Activated naive CD4-positive, alpha-beta T cell treated with anti-CD3 and anti-CD28 coated beads for 36 hours (primary cell): ENCODE results near the gene MACROH2A1. TPM values are rescaled to one million over a fixed set of nuclear protein-coding genes. Genes with fewer than 3 reads are reported as not detected.
A peak's percentile ranks its signal among the peaks of the same experiment; 100 is the strongest.

Experiments used
- CTCF ChIA-PET: fragments of 350-600 bp; sonication (Branson Sonifier 250); formaldehyde crosslinking; loops from one replicate; lab custom pipeline; 2021; ENCODE audit warnings: antibody characterized with exemption; lab: Charles Lee
- DNase-seq: peaks from one replicate; pipeline ENCODE4 v3.0.0-alpha.2; 2020
- H3K27ac Mint-ChIP-seq: one replicate; pipeline ENCODE4 v1.8.0; 2021; ENCODE audit warnings: mild to moderate bottlenecking, mixed read lengths
- H3K27me3 Mint-ChIP-seq: one replicate; pipeline ENCODE4 v1.8.0; 2021; ENCODE audit warnings: low read depth, mixed read lengths
- H3K36me3 Mint-ChIP-seq: one replicate; pipeline ENCODE4 v1.8.0; 2021; ENCODE audit warnings: low read depth, mixed read lengths
- H3K4me1 Mint-ChIP-seq: one replicate; pipeline ENCODE4 v1.8.0; 2021; ENCODE audit warnings: low read depth, mixed read lengths
- H3K4me3 Mint-ChIP-seq: one replicate; pipeline ENCODE4 v1.8.0; 2021; ENCODE audit warnings: mild to moderate bottlenecking, moderate library complexity, mixed read lengths
- H3K9me3 Mint-ChIP-seq: one replicate; pipeline ENCODE4 v1.8.0; 2021; ENCODE audit warnings: mixed read lengths
- intact Hi-C: fragments of 100-400 bp; cut with micrococcal nuclease; formaldehyde crosslinking; loops from one replicate; pipeline ENCODE4 v1.15.1; 2023
- total RNA-seq, 2 experiments: library from RNA; stranded (reverse); gene quantifications; one replicate each; pipeline ENCODE4 v1.2.3, GENCODE V29; 2021

MACROH2A1 gene
- total RNA-seq, 2 experiments from 2014 or later: 153 TPM

- CTCF ChIA-PET: interaction anchor here (1.3 kb wide), 1 partner anchor 173 kb away, joined by 4 read pairs; no protein-coding TSS in a partner anchor
- H3K36me3 Mint-ChIP-seq: peaks cover 47% of the 10 kb centered on the region
- no peak overlapping the region for H3K27ac Mint-ChIP-seq
- no peak overlapping the region for H3K4me3 Mint-ChIP-seq
- no peaks in the 10 kb centered on the region for H3K27me3 Mint-ChIP-seq
- H3K9me3 Mint-ChIP-seq: no peaks in the 10 kb centered on the region
- peak; percentile 30 for DNase-seq
- H3K4me1 Mint-ChIP-seq: peaks cover 73% of the 10 kb centered on the region
- intact Hi-C loops: no loop called here
Observed at GRCh38 chr5:135392256-135392655, 6.8 kb downstream of the MACROH2A1 start.

DNA sequence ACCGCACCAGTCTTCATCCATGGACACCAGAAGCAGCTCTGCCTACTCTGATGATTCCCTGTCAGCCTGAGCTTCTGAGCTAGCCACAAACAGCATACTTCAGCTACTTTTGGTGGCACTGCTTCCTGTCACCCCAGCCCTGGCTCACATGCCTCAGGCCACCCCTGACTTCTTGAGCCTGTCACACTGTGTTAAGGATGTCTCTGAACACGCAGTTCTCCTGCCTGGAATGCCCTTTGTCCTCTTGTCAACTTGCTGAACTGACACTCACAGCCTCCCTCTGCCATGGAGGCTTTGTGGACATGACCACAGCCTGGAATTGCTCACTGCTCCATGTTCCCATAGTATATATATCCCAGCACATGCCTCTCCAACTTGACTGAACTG is 7.2 kb downstream of the MACROH2A1 start:
- H3K27ac Mint-ChIP-seq: no peak overlapping the region
- no peak for DNase-seq
- intact Hi-C loops: no loop called here
- H3K36me3 Mint-ChIP-seq: peaks cover 51% of the 10 kb centered on the region
- H3K9me3 Mint-ChIP-seq: no peaks in the 10 kb centered on the region
- no peak overlapping the region for H3K4me3 Mint-ChIP-seq
- H3K4me1 Mint-ChIP-seq: peaks cover 73% of the 10 kb centered on the region
- no peaks in the 10 kb centered on the region for H3K27me3 Mint-ChIP-seq
- CTCF ChIA-PET: interaction anchor here (1.3 kb wide), 1 partner anchor 174 kb away, joined by 4 read pairs; no protein-coding TSS in a partner anchor

DNA sequence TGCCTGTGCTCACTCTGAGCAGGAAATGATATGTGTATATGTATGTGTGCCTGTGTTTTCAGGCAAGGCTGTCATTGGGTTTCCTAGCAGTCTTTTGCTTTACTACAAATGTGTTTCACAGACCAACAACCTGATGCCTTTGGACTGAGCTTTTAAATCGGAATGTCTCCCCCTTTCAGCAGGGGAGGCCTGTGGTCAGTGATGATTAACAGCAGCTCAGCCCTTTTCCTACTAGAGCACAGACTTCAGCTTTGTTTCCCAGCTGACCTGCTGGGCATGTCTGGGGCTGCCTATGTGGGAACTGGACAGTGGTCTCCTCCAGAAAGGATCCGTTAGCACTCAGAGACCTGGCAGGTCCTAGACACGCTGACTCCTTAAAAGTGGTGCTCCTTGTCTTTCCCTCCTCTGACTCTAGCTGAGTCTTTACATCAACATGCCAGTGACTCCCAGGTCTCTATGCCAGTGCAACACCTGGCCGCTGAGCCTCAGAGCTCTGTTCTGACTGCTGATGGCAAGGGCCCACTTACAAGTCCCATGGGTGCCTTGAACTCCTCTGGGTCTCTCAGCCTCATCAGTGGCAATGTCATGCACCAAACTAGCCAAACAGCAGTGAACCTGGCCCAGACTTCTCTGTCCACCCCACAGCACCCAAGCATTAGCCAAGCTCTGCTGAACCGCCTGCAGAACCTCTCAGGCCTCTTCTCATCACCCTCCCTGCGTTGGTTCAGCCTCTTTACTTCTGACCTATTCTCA is 7.7 kb downstream of the MACROH2A1 start:
- Mint-ChIP-seq H3K36me3 (peaks cover 56% of the 10 kb centered on the region), H3K27me3 (no peaks in the 10 kb centered on the region), H3K4me3 (no peak overlapping the region), H3K27ac (no peak overlapping the region), H3K4me1 (peaks cover 74% of the 10 kb centered on the region), H3K9me3 (no peaks in the 10 kb centered on the region)
- no peak for DNase-seq
- intact Hi-C loops: no loop called here
- CTCF ChIA-PET: interaction anchor here (1.3 kb wide), 1 partner anchor 174 kb away, joined by 4 read pairs; no protein-coding TSS in a partner anchor

DNA sequence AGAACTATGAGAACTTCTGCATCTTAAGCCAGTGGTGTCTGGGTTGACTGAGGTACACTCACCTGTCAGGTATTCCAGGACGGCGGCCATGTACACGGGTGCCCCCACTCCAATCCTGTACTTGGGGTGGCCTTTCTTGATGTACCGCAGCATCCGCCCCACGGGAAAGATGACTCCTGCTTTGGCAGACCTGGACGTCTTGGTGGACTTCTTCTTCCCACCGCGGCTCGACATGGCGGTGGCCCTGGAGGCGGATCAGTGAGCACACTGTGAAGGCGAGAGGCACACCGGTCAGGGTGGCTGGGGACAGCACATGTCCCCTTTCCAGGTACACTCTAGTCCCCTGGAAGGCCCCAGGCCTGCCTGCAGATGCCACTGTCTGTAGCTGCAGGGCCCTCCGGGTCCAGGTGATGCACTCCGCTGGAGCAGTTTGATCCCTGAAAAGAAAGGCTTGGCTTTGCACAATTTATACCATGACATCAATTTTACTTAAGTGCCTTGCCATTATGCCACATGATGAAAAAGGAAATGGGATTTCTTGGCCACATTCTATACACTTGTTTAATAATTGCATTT is 10.1 kb downstream of the MACROH2A1 start:
- Mint-ChIP-seq H3K4me3 (no peak overlapping the region), H3K27ac (no peak overlapping the region), H3K36me3 (peaks cover 58% of the 10 kb centered on the region), H3K27me3 (no peaks in the 10 kb centered on the region), H3K4me1 (peaks cover 57% of the 10 kb centered on the region), H3K9me3 (no peaks in the 10 kb centered on the region)
- DNase-seq: no peak
- CTCF ChIA-PET: no interaction called here
- intact Hi-C loops: no loop called here

- H3K9me3 Mint-ChIP-seq: no peaks in the 10 kb centered on the region
- H3K27me3 Mint-ChIP-seq: no peaks in the 10 kb centered on the region
- peaks cover 52% of the 10 kb centered on the region for H3K4me1 Mint-ChIP-seq
- H3K4me3 Mint-ChIP-seq: no peak overlapping the region
- intact Hi-C loops: no loop called here
- CTCF ChIA-PET: no interaction called here
- H3K36me3 Mint-ChIP-seq: peaks cover 56% of the 10 kb centered on the region
- no peak overlapping the region for H3K27ac Mint-ChIP-seq
- DNase-seq: no peak
Observed at GRCh38 chr5:135387629-135387960, 11.4 kb downstream of the MACROH2A1 start.

DNA sequence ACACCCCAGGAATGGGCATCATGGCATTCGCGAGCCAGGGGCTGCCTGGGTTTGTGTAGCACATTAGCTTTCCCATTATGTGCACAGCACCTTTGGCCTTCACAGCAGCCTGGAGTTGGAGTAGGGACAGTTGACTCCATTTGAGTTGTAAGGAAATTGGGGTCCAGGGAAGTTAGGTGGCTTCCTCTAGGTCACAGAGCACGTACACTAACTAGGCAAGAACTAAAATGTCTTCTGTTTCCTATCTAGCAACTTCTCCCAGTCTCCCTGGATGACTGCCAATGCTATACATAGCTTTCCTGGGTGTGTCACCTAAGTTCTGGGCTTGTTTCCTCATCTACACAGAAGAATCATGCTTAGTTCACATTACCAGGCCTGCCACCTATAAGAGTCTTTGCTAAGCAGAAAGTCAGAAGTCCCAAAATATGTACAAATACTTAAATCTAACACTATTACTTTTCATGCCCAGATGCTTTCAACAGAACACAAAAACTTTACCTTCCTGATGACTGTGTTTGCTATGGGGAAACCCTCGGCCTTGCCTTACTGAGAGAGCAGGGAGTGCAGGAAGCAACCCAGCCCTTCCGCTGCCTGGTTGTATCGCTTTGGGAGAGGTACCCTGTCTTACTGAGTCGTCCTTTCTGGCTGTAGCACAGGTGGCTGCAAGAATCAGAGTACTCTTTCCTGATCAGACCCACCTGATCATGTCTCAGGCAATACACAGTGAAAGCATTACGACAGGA is 12.0 kb downstream of the MACROH2A1 start:
- CTCF ChIA-PET: interaction anchor here (1.4 kb wide), 1 partner anchor 10 kb away, joined by 3 read pairs; no protein-coding TSS in a partner anchor
- Mint-ChIP-seq H3K27me3 (no peaks in the 10 kb centered on the region), H3K27ac (no peak overlapping the region), H3K4me1 (peaks cover 46% of the 10 kb centered on the region), H3K4me3 (no peak overlapping the region), H3K36me3 (peaks cover 61% of the 10 kb centered on the region), H3K9me3 (no peaks in the 10 kb centered on the region)
- intact Hi-C loops: no loop called here
- no peak for DNase-seq

DNA sequence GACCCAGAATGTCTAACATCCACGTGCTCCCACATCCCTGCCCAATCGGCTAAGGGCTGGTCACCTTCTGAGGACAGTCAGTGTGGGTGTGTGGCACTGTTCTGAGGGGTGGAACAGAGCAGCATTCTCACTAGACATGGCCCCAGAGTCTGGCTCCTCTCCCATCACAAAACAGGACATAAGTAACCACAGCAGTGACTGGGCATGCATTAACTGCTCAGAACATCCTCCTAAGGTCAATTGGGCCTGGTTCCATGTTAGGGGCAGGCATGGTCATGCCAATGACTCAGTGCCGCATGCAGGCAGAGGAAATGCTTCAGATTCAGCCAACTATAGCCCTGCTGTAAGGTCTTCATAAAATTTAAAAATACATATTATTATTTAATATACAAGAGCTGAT is 12.9 kb downstream of the MACROH2A1 start:
- H3K4me3 Mint-ChIP-seq: no peak overlapping the region
- H3K27ac Mint-ChIP-seq: no peak overlapping the region
- H3K4me1 Mint-ChIP-seq: peaks cover 39% of the 10 kb centered on the region
- H3K27me3 Mint-ChIP-seq: no peaks in the 10 kb centered on the region
- H3K36me3 Mint-ChIP-seq: peaks cover 62% of the 10 kb centered on the region
- CTCF ChIA-PET: interaction anchor here (1.4 kb wide), 1 partner anchor 11 kb away, joined by 3 read pairs; no protein-coding TSS in a partner anchor
- DNase-seq: no peak
- intact Hi-C loops: no loop called here
- H3K9me3 Mint-ChIP-seq: no peaks in the 10 kb centered on the region

DNA sequence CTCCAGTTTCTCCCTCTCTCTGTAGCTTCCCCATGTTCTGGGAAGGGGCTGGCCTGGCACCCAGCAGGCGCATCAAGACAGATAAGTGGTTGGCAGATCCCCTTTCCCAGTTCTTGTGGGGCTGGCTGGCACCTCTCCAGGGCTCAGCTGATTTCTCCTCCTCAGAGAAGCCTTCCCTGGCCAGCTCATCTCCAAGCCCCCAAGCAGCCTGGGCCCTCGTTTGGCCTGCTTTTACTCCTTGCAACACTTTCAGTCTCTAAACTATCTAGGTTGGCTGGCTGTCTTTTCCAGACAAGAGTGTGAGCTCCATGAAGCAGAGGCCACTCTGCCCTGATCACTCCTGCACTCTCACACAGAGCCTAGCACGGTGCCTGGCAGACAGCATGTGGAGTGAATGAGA is 13.5 kb downstream of the MACROH2A1 start:
- DNase-seq: no peak
- intact Hi-C loops: no loop called here
- no peaks in the 10 kb centered on the region for H3K9me3 Mint-ChIP-seq
- H3K4me1 Mint-ChIP-seq: peaks cover 40% of the 10 kb centered on the region
- H3K27me3 Mint-ChIP-seq: no peaks in the 10 kb centered on the region
- H3K27ac Mint-ChIP-seq: no peak overlapping the region
- no peak overlapping the region for H3K4me3 Mint-ChIP-seq
- peaks cover 66% of the 10 kb centered on the region for H3K36me3 Mint-ChIP-seq
- CTCF ChIA-PET: no interaction called here

DNA sequence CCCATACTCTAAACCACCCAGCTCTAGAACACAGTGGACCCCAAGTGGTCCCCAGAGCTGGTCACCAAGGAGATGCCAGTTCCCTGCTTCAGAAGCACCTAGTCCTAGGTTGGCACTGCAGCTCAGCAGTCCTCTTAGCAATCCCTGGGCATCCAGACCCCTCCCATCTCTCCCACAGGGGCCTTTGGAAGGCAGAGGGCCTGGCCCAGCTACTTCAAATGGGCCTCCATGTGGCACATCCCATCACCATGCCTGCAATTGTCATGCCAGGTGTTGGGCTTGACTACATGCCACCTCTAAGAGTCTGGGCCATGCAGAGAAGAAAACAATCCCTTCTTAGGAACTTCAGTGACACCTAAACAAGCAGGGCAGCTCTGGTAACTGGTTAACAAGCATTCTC is 14.1 kb downstream of the MACROH2A1 start:
- H3K36me3 Mint-ChIP-seq: peaks cover 69% of the 10 kb centered on the region
- peaks cover 42% of the 10 kb centered on the region for H3K4me1 Mint-ChIP-seq
- intact Hi-C loops: no loop called here
- no peak overlapping the region for H3K4me3 Mint-ChIP-seq
- H3K27me3 Mint-ChIP-seq: no peaks in the 10 kb centered on the region
- H3K9me3 Mint-ChIP-seq: no peaks in the 10 kb centered on the region
- DNase-seq: no peak
- CTCF ChIA-PET: no interaction called here
- H3K27ac Mint-ChIP-seq: no peak overlapping the region

GRCh38 chr5:135383803-135384495 is 15.1 kb downstream of the MACROH2A1 start:
- H3K27me3 Mint-ChIP-seq: no peaks in the 10 kb centered on the region
- H3K36me3 Mint-ChIP-seq: peaks cover 72% of the 10 kb centered on the region
- no peak overlapping the region for H3K27ac Mint-ChIP-seq
- CTCF ChIA-PET: no interaction called here
- DNase-seq: no peak
- no peak overlapping the region for H3K4me3 Mint-ChIP-seq
- H3K4me1 Mint-ChIP-seq: peaks cover 48% of the 10 kb centered on the region
- H3K9me3 Mint-ChIP-seq: no peaks in the 10 kb centered on the region
- intact Hi-C loops: no loop called here

- CTCF ChIA-PET: interaction anchor here (0.6 to 0.7 kb wide), 2 partner anchors 365 to 569 kb away, joined by 3 read pairs; no protein-coding TSS in a partner anchor
- Mint-ChIP-seq H3K27ac (no peak overlapping the region), H3K27me3 (no peaks in the 10 kb centered on the region), H3K36me3 (peaks cover 72% of the 10 kb centered on the region), H3K4me3 (no peak overlapping the region), H3K9me3 (no peaks in the 10 kb centered on the region), H3K4me1 (peaks cover 48% of the 10 kb centered on the region)
- intact Hi-C loops: no loop called here
- DNase-seq: no peak
Observed at GRCh38 chr5:135382981-135383380, 16.1 kb downstream of the MACROH2A1 start.
